OCI-LY1 (cell line): Measurements from ENCODE around the gene PRR13.
"Not testable (repeated sequence)": the region's sequence is repeated elsewhere in the genome, so short reads cannot be mapped to it uniquely, and the experiment has no call there.

ENCODE experiments used
- H2AFZ ChIP-seq: fragments of 200-600 bp; sonication (generic), shearing (Covaris generic); 2 replicates; pipeline ENCODE4 v1.6.0; 2014; ENCODE audit warnings: antibody characterized with exemption, mild to moderate bottlenecking, low read length
- H3F3A ChIP-seq: fragments of 200-600 bp; sonication (generic), shearing (Covaris generic); 2 replicates; pipeline ENCODE4 v1.6.0; 2014; ENCODE audit warnings: mild to moderate bottlenecking, antibody characterized with exemption, low read length, moderate library complexity; ENCODE audit not compliant: insufficient read depth
- H3K27ac ChIP-seq: fragments of 200-600 bp; sonication (generic); 2 replicates; pipeline ENCODE4 v1.5.1; 2014; ENCODE audit warnings: low read length, mixed run types, mild to moderate bottlenecking, low read depth; ENCODE audit not compliant: poor library complexity, severe bottlenecking
- H3K27me3 ChIP-seq: fragments of 200-600 bp; sonication (generic); 2 replicates; pipeline ENCODE4 v1.6.0; 2014; ENCODE audit warnings: antibody characterized with exemption, mild to moderate bottlenecking, low read length, moderate library complexity; ENCODE audit not compliant: insufficient read depth
- H3K36me3 ChIP-seq: fragments of 200-600 bp; sonication (generic); 2 replicates; pipeline ENCODE4 v1.6.1; 2014; ENCODE audit warnings: mild to moderate bottlenecking, antibody characterized with exemption, low read length, moderate library complexity, mixed read lengths; ENCODE audit not compliant: insufficient read depth
- H3K4me1 ChIP-seq: fragments of 200-600 bp; sonication (generic); 2 replicates; pipeline ENCODE4 v1.5.1; 2014; ENCODE audit warnings: mild to moderate bottlenecking, low read length, moderate library complexity; ENCODE audit not compliant: insufficient read depth, severe bottlenecking
- H3K4me2 ChIP-seq: fragments of 200-600 bp; sonication (generic), shearing (Covaris generic); 2 replicates; pipeline ENCODE4 v1.6.1; 2014; ENCODE audit warnings: low read length
- H3K4me3 ChIP-seq: fragments of 200-600 bp; sonication (generic); 2 replicates; pipeline ENCODE4 v1.5.1; 2014; ENCODE audit warnings: low read length, low read depth, mild to moderate bottlenecking, mixed read lengths; ENCODE audit not compliant: poor library complexity, severe bottlenecking
- H3K79me2 ChIP-seq: fragments of 200-600 bp; shearing (Covaris generic); 2 replicates; pipeline ENCODE4 v1.6.1; 2016; ENCODE audit warnings: mixed run types, low read length, mixed read lengths; ENCODE audit not compliant: insufficient read depth
- H3K9ac ChIP-seq: fragments of 200-600 bp; sonication (generic), shearing (Covaris generic); 2 replicates; pipeline ENCODE4 v1.6.1; 2014; ENCODE audit warnings: mild to moderate bottlenecking, low read length, mixed read lengths
- H3K9me2 ChIP-seq: fragments of 200-600 bp; sonication (generic), shearing (Covaris generic); 2 replicates; pipeline ENCODE4 v1.6.1; 2014; ENCODE audit warnings: low read depth, mild to moderate bottlenecking, low read length, mixed read lengths
- H3K9me3 ChIP-seq: fragments of 200-600 bp; shearing (Covaris generic); 2 replicates; pipeline ENCODE4 v1.6.1; 2014; ENCODE audit warnings: low read length, mixed read lengths
- H4K20me1 ChIP-seq: fragments of 200-600 bp; sonication (generic), shearing (Covaris generic); 2 replicates; pipeline ENCODE4 v1.6.0; 2016; ENCODE audit warnings: mild to moderate bottlenecking, low read length; ENCODE audit not compliant: insufficient read depth
- EZH2 ChIP-seq: fragments of 200-600 bp; sonication (generic), shearing (Covaris generic); IDR thresholded peaks from 2 replicates; pipeline ENCODE4 v1.8.0; 2017; ENCODE audit warnings: borderline replicate concordance, mixed run types, mild to moderate bottlenecking, antibody characterized with exemption, low read length, moderate library complexity, mixed read lengths
- TF ChIP-seq, protein P1 (sequence below): fragments of 200-600 bp; sonication (generic), shearing (Covaris generic); IDR thresholded peaks from 2 replicates; pipeline ENCODE4 v1.5.1; 2017; ENCODE audit warnings: mild to moderate bottlenecking, antibody characterized with exemption, low read length, moderate library complexity, mixed read lengths

The PRR13 gene

GRCh38 chr12:53441040-53441833 is at the start of gene PRR13:
Gene PRR13, plus strand, starts transcription at chr12:53441734. Its CDS starts 981 bp downstream, at chr12:53442715.
- Histone ChIP-seq H3F3A (no peaks in the 10 kb centered on the region), H3K9ac (peak within 1 kb of the TSS; percentile 99), H3K4me1 (peaks cover 26% of the 10 kb centered on the region), H3K4me2 (peak within 1 kb of the TSS; percentile 68), H3K79me2 (peaks cover 14% of the 10 kb centered on the region), H3K9me2 (no peaks in the 10 kb centered on the region), H3K27me3 (no peaks in the 10 kb centered on the region), H3K4me3 (peak within 1 kb of the TSS; percentile 99), H2AFZ (peak within 1 kb of the TSS; percentile 60), H3K27ac (peak within 1 kb of the TSS; percentile 71), H3K36me3 (peaks cover 33% of the 10 kb centered on the region), H4K20me1 (no peaks in the 10 kb centered on the region), H3K9me3 (no peaks in the 10 kb centered on the region)
- TF ChIP-seq, protein P1, sequence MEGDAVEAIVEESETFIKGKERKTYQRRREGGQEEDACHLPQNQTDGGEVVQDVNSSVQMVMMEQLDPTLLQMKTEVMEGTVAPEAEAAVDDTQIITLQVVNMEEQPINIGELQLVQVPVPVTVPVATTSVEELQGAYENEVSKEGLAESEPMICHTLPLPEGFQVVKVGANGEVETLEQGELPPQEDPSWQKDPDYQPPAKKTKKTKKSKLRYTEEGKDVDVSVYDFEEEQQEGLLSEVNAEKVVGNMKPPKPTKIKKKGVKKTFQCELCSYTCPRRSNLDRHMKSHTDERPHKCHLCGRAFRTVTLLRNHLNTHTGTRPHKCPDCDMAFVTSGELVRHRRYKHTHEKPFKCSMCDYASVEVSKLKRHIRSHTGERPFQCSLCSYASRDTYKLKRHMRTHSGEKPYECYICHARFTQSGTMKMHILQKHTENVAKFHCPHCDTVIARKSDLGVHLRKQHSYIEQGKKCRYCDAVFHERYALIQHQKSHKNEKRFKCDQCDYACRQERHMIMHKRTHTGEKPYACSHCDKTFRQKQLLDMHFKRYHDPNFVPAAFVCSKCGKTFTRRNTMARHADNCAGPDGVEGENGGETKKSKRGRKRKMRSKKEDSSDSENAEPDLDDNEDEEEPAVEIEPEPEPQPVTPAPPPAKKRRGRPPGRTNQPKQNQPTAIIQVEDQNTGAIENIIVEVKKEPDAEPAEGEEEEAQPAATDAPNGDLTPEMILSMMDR: no peak
- TF ChIP-seq EZH2: no peak

GRCh38 chr12:53399896-53400295 is 41.6 kb upstream of the PRR13 start:
- H3K36me3 ChIP-seq: peaks cover 14% of the 10 kb centered on the region
- no peak overlapping the region for H3K4me2 ChIP-seq
- no peaks in the 10 kb centered on the region for H4K20me1 ChIP-seq
- H3F3A ChIP-seq: no peaks in the 10 kb centered on the region
- H3K9me3 ChIP-seq: no peaks in the 10 kb centered on the region
- H3K27me3 ChIP-seq: no peaks in the 10 kb centered on the region
- H2AFZ ChIP-seq: no peak overlapping the region
- no peaks in the 10 kb centered on the region for H3K9me2 ChIP-seq
- no peak overlapping the region for H3K4me3 ChIP-seq
- no peak for TF ChIP-seq EZH2
- TF ChIP-seq, protein P1: no peak
- H3K27ac ChIP-seq: no peak overlapping the region
- peaks cover 29% of the 10 kb centered on the region for H3K79me2 ChIP-seq
- H3K9ac ChIP-seq: no peak overlapping the region
- H3K4me1 ChIP-seq: peaks cover 4% of the 10 kb centered on the region

DNA sequence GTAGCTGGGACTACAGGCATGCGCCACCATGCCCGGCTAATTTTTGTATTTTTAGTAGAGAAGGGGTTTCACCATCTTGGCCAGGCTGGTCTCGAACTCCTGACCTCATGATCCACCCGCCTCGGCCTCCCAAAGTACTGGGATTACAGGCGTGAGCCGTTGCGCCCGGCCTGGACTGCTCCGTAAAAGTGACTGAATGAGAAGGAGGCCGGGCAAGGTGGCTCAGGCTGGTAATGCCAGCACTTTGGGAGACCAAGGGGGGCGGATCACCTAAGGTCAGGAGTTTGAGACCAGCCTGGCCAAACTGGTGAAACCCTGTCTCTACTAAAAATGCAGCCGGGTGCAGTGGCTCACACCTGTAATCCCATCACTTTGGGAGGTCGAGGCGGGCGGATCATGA is 39.2 kb upstream of the PRR13 start:
- H3K9me3 ChIP-seq, H3F3A ChIP-seq, H3K9me2 ChIP-seq, H2AFZ ChIP-seq, H3K4me2 ChIP-seq, H3K4me3 ChIP-seq, H3K4me1 ChIP-seq, H3K27ac ChIP-seq, H4K20me1 ChIP-seq, H3K27me3 ChIP-seq, H3K9ac ChIP-seq: not testable (repeated sequence)
- Histone ChIP-seq H3K36me3 (peaks cover 27% of the 10 kb centered on the region), H3K79me2 (peaks cover 22% of the 10 kb centered on the region)

DNA sequence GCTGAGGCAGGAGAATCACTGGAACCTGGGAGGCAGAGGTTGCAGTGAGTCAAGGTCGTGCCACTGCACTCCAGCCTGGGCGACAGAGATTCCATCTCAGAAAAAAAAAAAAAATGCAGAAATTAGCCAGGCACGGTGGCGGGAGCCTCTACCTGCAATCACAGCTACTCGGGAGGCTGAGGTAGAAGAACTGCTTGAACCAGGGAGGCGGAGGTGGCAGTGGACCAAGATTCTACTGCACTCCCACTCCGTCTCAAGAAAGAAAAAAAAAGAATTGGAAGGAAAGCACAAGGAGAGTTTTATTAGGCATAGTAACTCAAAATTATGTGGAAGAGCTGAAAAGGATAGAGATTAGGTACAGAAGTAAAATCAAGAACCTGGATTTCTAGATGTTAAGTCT is 38.7 kb upstream of the PRR13 start:
- no peak for TF ChIP-seq EZH2
- TF ChIP-seq, protein P1: no peak
- Histone ChIP-seq H3K4me3 (no peak overlapping the region), H3K9me2 (no peaks in the 10 kb centered on the region), H3F3A (no peaks in the 10 kb centered on the region), H3K9ac (no peak overlapping the region), H3K9me3 (no peaks in the 10 kb centered on the region), H3K27me3 (no peaks in the 10 kb centered on the region), H3K4me2 (no peak overlapping the region), H3K79me2 (peaks cover 18% of the 10 kb centered on the region), H3K4me1 (no peaks in the 10 kb centered on the region), H4K20me1 (no peaks in the 10 kb centered on the region), H2AFZ (no peak overlapping the region), H3K36me3 (peaks cover 28% of the 10 kb centered on the region), H3K27ac (no peak overlapping the region)
